Mesothelial cell of epicardium (in vitro differentiated cells): Measurements from ENCODE around the gene SETD1A. TPM values are rescaled to one million over a fixed set of nuclear protein-coding genes. Genes with fewer than 3 reads are reported as not detected.

Source experiments
- DNase-seq, 2 experiments: peaks; one replicate each; pipeline ENCODE4 v3.0.0; 2021; ENCODE audit warnings: low spot score in 2 of 2; ENCODE audit not compliant: unreplicated experiment in 2 of 2
- H3K27ac Mint-ChIP-seq: 2 replicates; pipeline ENCODE4 v1.8.0; 2021; ENCODE audit warnings: mixed read lengths
- H3K27me3 Mint-ChIP-seq: 2 replicates; pipeline ENCODE4 v1.8.0; 2021; ENCODE audit warnings: low read depth, mixed read lengths
- H3K36me3 Mint-ChIP-seq: 2 replicates; pipeline ENCODE4 v1.8.0; 2021; ENCODE audit warnings: mixed read lengths
- H3K4me1 Mint-ChIP-seq: 2 replicates; pipeline ENCODE4 v1.8.0; 2021; ENCODE audit warnings: mixed read lengths
- H3K4me3 Mint-ChIP-seq: 2 replicates; pipeline ENCODE4 v1.8.0; 2021; ENCODE audit warnings: mild to moderate bottlenecking, moderate library complexity, mixed read lengths
- H3K9me3 Mint-ChIP-seq: 2 replicates; pipeline ENCODE4 v1.8.0; 2021; ENCODE audit warnings: mixed read lengths
- total RNA-seq: library from RNA; stranded (reverse); gene quantifications from 3 replicates; pipeline ENCODE4 v1.2.1, GENCODE V29; 2021
- TF ChIP-seq, protein P1 (sequence below): fragments of 200-600 bp; sonication (generic); IDR thresholded peaks from one replicate; pipeline ENCODE4 v1.5.0; 2021; ENCODE audit warnings: antibody characterized with exemption; ENCODE audit not compliant: unreplicated experiment

The SETD1A gene
- total RNA-seq, 1 donor from 2014 or later: 36.4 TPM

DNA sequence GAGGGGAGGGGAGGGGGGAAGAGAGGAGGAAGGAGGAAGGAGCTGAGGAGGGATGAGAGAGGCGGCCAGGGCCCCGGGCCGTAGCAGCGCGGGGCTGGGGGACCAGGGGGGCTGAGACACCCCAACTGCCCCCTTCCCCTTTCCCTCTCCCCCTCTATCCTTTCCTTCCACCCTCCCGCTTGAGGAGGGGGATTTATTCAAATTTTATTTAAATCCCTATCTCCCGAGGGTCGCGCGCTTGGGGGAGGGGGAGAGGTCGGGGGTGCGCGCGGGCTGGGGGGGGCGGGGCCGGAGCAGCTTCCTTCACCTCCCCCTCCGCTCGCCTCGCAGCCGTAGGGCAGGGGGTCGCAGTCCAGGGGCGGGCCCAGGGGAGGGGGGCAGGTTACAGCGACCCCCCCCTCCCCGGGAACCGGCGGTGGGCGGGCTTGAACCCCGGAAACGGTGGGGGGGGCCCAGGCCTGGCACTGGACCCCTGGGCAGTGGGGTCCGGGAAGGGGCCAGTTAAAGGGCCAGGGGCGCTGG lies 33.9 kb upstream of the SETD1A start, which contains the start of gene FBXL19:
Gene FBXL19 (plus strand): TSS at position 19 of the 522 bp plus-strand sequence. CDS start 2,183 bp downstream, outside the sequence.
- peaks cover 14% of the 10 kb centered on the region for H3K4me1 Mint-ChIP-seq
- peak within 1 kb of the TSS; percentile 100 for H3K27ac Mint-ChIP-seq
- H3K36me3 Mint-ChIP-seq: no peaks in the 10 kb centered on the region
- H3K9me3 Mint-ChIP-seq: no peaks in the 10 kb centered on the region
- peak within 1 kb of the TSS; percentile 100 for H3K4me3 Mint-ChIP-seq
- no peak for DNase-seq
- TF ChIP-seq, protein P1, sequence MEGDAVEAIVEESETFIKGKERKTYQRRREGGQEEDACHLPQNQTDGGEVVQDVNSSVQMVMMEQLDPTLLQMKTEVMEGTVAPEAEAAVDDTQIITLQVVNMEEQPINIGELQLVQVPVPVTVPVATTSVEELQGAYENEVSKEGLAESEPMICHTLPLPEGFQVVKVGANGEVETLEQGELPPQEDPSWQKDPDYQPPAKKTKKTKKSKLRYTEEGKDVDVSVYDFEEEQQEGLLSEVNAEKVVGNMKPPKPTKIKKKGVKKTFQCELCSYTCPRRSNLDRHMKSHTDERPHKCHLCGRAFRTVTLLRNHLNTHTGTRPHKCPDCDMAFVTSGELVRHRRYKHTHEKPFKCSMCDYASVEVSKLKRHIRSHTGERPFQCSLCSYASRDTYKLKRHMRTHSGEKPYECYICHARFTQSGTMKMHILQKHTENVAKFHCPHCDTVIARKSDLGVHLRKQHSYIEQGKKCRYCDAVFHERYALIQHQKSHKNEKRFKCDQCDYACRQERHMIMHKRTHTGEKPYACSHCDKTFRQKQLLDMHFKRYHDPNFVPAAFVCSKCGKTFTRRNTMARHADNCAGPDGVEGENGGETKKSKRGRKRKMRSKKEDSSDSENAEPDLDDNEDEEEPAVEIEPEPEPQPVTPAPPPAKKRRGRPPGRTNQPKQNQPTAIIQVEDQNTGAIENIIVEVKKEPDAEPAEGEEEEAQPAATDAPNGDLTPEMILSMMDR: no peak
- no peaks in the 10 kb centered on the region for H3K27me3 Mint-ChIP-seq

DNA sequence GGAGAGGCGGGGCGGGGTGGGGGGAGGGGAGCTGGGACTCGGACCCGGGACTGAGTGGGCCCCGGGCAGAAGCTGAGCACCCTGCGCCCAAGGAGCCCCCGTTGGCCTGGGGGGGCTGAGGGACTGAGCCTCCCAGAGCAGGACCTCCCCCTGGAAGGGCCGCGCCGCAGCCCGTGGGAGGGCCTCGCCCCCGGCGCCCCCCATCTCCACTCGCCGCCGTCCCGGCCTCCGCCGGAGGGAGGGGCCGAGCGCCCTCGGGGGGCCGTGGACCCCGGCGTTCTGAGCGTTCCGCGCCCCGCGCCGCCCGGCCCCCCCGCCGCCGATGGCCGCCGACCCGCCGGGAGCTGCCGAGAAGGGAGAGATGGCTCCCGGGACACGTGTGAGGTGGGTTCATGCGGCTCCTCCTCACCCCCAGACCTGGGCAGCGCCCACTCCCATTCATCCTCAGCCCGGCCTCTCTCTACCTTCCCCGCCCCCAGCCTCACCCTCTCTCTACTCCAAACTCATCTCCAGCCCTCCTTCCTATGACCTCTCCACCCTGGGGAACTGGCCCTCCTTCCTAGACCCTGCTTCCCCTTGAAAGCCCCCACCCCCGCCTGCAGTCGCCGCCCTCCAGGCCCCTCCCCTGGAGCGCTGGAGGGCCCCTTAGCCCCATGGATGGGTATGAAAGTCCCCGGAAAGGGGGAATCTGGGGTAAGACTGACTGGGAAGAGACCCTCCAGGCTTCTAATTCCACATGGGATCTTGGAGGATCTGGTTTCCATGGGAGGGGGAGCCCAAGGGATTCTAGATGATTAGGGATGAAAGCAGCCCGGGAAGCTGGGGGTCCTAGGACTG lies 33.3 kb upstream of the SETD1A start:
- Mint-ChIP-seq H3K27me3 (no peaks in the 10 kb centered on the region), H3K27ac (peak overlapping the region; percentile 82), H3K4me1 (peaks cover 14% of the 10 kb centered on the region), H3K36me3 (peaks cover 2% of the 10 kb centered on the region), H3K9me3 (no peaks in the 10 kb centered on the region), H3K4me3 (peak overlapping the region; percentile 77)
- peak in 1 of 2 experiments; percentile 51 for DNase-seq
- TF ChIP-seq, protein P1: no peak

DNA sequence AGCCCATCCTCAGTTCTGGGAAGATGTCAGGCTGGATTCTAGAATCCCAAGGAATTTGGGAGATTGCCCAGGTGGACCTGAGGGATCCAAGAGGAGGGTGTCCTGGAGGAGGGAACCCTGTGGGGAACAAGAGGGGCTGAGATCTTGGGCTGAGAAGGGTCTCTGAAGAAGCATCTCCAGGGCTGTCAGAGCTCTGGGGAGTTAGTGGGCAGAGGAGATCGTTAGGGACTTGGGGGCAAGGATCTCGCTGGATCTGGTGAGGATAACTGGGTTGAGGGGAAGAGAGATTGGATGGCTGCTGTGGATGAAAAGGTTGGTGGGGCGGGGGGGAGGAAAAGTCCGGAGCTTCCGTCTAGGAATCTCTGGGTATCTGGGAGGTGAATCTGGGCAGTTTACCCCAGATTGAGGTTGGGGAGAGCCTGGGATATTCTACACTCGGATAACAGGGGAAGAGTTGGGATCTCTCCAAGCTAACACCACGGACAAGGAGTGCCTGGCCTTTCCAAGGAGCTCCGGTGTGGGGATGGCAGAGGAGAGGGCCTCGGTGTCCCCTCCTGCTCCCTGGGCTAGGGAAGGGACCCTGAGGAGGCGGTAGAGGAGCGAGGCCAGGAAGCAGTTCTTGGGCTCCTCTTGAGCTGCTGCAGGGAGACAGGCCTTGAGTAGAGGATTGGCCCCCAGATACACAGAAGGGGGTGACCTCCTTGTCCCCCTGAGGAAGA lies 32.5 kb upstream of the SETD1A start:
- Mint-ChIP-seq H3K27ac (peak overlapping the region; percentile 82), H3K9me3 (no peaks in the 10 kb centered on the region), H3K27me3 (no peaks in the 10 kb centered on the region), H3K36me3 (peaks cover 2% of the 10 kb centered on the region), H3K4me3 (peak overlapping the region; percentile 77), H3K4me1 (peaks cover 14% of the 10 kb centered on the region)
- TF ChIP-seq, protein P1: no peak
- no peak for DNase-seq

DNA sequence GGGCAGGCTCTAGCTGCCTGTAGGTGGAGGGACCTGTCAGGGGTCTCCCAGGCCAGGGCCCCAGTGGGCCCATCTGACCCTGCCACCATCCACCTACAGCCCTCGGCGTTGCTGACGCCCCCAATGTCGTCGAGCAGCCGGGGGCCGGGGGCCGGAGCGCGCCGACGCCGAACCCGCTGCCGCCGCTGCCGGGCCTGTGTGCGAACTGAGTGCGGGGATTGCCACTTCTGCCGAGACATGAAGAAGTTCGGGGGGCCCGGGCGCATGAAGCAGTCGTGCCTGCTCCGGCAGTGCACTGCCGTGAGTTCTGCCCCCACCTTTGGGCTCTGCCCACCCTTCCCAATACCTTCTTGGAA lies 31.9 kb upstream of the SETD1A start:
- peak overlapping the region; percentile 54 for H3K4me3 Mint-ChIP-seq
- H3K4me1 Mint-ChIP-seq: peaks cover 14% of the 10 kb centered on the region
- H3K27ac Mint-ChIP-seq: no peak overlapping the region
- no peaks in the 10 kb centered on the region for H3K27me3 Mint-ChIP-seq
- no peaks in the 10 kb centered on the region for H3K9me3 Mint-ChIP-seq
- TF ChIP-seq, protein P1: no peak
- peaks cover 2% of the 10 kb centered on the region for H3K36me3 Mint-ChIP-seq
- no peak for DNase-seq

DNA sequence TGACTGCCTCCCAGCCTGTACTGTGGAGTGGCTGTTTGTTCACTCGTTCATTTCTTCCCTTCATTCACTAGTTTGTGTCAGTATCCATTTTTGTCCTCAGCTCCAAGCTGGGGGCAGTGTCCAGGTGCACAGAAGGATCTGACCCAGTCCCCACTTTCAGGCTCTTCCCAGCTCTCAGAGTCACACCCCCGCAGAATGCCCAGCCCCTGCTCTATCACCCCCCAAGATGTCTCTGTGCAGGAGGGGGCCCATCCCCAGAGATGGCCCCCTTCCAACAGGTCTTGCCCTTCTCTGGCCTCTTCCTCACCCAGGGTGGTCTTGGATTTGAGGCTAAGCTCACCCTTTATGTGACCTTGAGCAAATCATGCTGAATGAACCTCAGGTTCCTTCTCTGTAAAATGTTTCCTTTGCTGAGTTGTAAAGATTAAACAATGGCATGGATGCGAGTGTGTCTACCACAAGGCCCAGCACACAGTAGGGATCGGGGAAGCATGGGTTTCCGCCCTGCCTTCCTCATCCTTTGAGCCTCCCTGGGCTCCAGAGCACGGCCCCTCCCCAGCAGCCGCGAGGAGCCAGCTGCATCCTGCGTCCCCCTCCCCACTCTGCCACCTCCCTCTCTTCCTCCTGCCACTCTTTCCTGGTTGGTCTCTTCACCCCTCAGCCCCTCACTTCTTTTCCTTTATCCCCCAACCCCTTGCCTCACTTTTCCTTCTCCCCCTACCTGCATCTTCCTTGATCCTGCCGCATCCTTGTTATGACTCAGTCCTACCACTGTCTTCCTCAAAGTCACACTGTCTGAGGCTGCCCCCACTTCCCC lies 31.4 kb upstream of the SETD1A start:
- TF ChIP-seq, protein P1: no peak
- Mint-ChIP-seq H3K4me3 (peak overlapping the region; percentile 54), H3K36me3 (peaks cover 4% of the 10 kb centered on the region), H3K9me3 (no peaks in the 10 kb centered on the region), H3K27ac (peak overlapping the region; percentile 34), H3K27me3 (no peaks in the 10 kb centered on the region), H3K4me1 (peaks cover 14% of the 10 kb centered on the region)
- DNase-seq: no peak
